ENCODE results near the gene LRFN5.

Gene LRFN5

GRCh38 chr14:41825622-41826021, 218.9 kb downstream of the LRFN5 start:
- TF ChIP-seq ZNF138 (tag by site-specific recombination; IDR thresholded peaks at IDR 0.05; ENCODE audit: borderline replicate concordance): no peak
- TF ChIP-seq, protein P1, sequence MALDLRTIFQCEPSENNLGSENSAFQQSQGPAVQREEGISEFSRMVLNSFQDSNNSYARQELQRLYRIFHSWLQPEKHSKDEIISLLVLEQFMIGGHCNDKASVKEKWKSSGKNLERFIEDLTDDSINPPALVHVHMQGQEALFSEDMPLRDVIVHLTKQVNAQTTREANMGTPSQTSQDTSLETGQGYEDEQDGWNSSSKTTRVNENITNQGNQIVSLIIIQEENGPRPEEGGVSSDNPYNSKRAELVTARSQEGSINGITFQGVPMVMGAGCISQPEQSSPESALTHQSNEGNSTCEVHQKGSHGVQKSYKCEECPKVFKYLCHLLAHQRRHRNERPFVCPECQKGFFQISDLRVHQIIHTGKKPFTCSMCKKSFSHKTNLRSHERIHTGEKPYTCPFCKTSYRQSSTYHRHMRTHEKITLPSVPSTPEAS (tag by site-specific recombination; IDR thresholded peaks at IDR 0.05): no peak
- no peak for TF ChIP-seq OVOL3 (tag by site-specific recombination; IDR thresholded peaks at IDR 0.05)
- TF ChIP-seq, protein P2, sequence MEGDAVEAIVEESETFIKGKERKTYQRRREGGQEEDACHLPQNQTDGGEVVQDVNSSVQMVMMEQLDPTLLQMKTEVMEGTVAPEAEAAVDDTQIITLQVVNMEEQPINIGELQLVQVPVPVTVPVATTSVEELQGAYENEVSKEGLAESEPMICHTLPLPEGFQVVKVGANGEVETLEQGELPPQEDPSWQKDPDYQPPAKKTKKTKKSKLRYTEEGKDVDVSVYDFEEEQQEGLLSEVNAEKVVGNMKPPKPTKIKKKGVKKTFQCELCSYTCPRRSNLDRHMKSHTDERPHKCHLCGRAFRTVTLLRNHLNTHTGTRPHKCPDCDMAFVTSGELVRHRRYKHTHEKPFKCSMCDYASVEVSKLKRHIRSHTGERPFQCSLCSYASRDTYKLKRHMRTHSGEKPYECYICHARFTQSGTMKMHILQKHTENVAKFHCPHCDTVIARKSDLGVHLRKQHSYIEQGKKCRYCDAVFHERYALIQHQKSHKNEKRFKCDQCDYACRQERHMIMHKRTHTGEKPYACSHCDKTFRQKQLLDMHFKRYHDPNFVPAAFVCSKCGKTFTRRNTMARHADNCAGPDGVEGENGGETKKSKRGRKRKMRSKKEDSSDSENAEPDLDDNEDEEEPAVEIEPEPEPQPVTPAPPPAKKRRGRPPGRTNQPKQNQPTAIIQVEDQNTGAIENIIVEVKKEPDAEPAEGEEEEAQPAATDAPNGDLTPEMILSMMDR (tag by site-specific recombination; IDR thresholded peaks at IDR 0.05): no peak
- no peak for TF ChIP-seq ZNF169 (tag by site-specific recombination; IDR thresholded peaks at IDR 0.05)
- TF ChIP-seq ZNF600 (tag by site-specific recombination; IDR thresholded peaks at IDR 0.05): no peak
- TF ChIP-seq, protein P3, sequence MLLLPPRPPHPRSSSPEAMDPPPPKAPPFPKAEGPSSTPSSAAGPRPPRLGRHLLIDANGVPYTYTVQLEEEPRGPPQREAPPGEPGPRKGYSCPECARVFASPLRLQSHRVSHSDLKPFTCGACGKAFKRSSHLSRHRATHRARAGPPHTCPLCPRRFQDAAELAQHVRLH (tag by site-specific recombination; IDR thresholded peaks at IDR 0.05): no peak
- no peak for TF ChIP-seq ZNF157 (tag by site-specific recombination; IDR thresholded peaks at IDR 0.05)
- no peak for TF ChIP-seq ZNF670 (tag by site-specific recombination; IDR thresholded peaks at IDR 0.05; ENCODE audit: low read depth)
- TF ChIP-seq ZBTB26 (tag by site-specific recombination; optimal IDR thresholded peaks at IDR 0.05): no peak
- no peak for TF ChIP-seq ZNF324 (tag by site-specific recombination; IDR thresholded peaks at IDR 0.05)
- TF ChIP-seq ZNF133 (tag by site-specific recombination; IDR thresholded peaks at IDR 0.05): no peak
- TF ChIP-seq ZNF658 (tag by site-specific recombination; IDR thresholded peaks at IDR 0.05): no peak
- TF ChIP-seq, protein P4, sequence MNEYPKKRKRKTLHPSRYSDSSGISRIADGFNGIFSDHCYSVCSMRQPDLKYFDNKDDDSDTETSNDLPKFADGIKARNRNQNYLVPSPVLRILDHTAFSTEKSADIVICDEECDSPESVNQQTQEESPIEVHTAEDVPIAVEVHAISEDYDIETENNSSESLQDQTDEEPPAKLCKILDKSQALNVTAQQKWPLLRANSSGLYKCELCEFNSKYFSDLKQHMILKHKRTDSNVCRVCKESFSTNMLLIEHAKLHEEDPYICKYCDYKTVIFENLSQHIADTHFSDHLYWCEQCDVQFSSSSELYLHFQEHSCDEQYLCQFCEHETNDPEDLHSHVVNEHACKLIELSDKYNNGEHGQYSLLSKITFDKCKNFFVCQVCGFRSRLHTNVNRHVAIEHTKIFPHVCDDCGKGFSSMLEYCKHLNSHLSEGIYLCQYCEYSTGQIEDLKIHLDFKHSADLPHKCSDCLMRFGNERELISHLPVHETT (tag by site-specific recombination; IDR thresholded peaks at IDR 0.05): no peak
- TF ChIP-seq SP2 (tag by site-specific recombination; IDR thresholded peaks at IDR 0.05): no peak
- TF ChIP-seq IKZF3 (tag by site-specific recombination; IDR thresholded peaks at IDR 0.05): no peak
- Histone ChIP-seq H3K9me3 (ENCODE audit: control insufficient read depth, insufficient read depth, low read depth, low read length) (no peaks in the 10 kb centered on the region), H3K36me3 (ENCODE audit: control insufficient read depth in 2 of 2, insufficient read depth in 1 of 2, low read length in 2 of 2) (no peaks in the 10 kb centered on the region), H3K4me3 (ENCODE audit: low read depth, low read length) (no peak overlapping the region), H3K4me1 (ENCODE audit: control insufficient read depth, insufficient read depth, low read length) (no peaks in the 10 kb centered on the region), H3K27ac (ENCODE audit: extremely low read depth, low read depth, low read length) (no peak overlapping the region)
- CTCF ChIA-PET: no interaction called here
- POLR2A ChIA-PET: no interaction called here

GRCh38 chr14:41830714-41831406, 224.2 kb downstream of the LRFN5 start:
- POLR2A ChIA-PET: no interaction called here
- H3K9me3 ChIP-seq (ENCODE audit: control insufficient read depth, insufficient read depth, low read depth, low read length): no peaks in the 10 kb centered on the region
- CTCF ChIA-PET: no interaction called here
- H3K36me3 ChIP-seq (ENCODE audit: control insufficient read depth in 2 of 2, insufficient read depth in 1 of 2, low read length in 2 of 2): no peaks in the 10 kb centered on the region
- H3K4me3 ChIP-seq (ENCODE audit: low read depth, low read length): no peak overlapping the region
- H3K27ac ChIP-seq (ENCODE audit: extremely low read depth, low read depth, low read length): no peak overlapping the region
- no peaks in the 10 kb centered on the region for H3K4me1 ChIP-seq (ENCODE audit: control insufficient read depth, insufficient read depth, low read length)
- TF ChIP-seq IKZF3 (tag by site-specific recombination; IDR thresholded peaks at IDR 0.05) (no peak), ZNF248 (tag by site-specific recombination; IDR thresholded peaks at IDR 0.05) (no peak), ZNF311 (tag by site-specific recombination; IDR thresholded peaks at IDR 0.05; ENCODE audit: borderline replicate concordance) (no peak), ZNF561 (tag by site-specific recombination; IDR thresholded peaks at IDR 0.05; ENCODE audit: borderline replicate concordance) (no peak), ZNF19 (tag by site-specific recombination; IDR thresholded peaks at IDR 0.05; ENCODE audit: low read depth) (no peak), ZNF169 (tag by site-specific recombination; IDR thresholded peaks at IDR 0.05) (no peak), ZNF707 (tag by site-specific recombination; IDR thresholded peaks at IDR 0.05) (no peak), KLF8 (tag by site-specific recombination; IDR thresholded peaks at IDR 0.05) (no peak), ZNF555 (tag by site-specific recombination; conservative IDR thresholded peaks at IDR 0.05) (no peak), YY1 (tag by site-specific recombination; IDR thresholded peaks at IDR 0.05) (no peak), ZNF354C (tag by site-specific recombination; IDR thresholded peaks at IDR 0.05; ENCODE audit: borderline replicate concordance, low read depth) (no peak), HIC1 (tag by site-specific recombination; IDR thresholded peaks at IDR 0.05) (no peak)
- TF ChIP-seq, protein P5, sequence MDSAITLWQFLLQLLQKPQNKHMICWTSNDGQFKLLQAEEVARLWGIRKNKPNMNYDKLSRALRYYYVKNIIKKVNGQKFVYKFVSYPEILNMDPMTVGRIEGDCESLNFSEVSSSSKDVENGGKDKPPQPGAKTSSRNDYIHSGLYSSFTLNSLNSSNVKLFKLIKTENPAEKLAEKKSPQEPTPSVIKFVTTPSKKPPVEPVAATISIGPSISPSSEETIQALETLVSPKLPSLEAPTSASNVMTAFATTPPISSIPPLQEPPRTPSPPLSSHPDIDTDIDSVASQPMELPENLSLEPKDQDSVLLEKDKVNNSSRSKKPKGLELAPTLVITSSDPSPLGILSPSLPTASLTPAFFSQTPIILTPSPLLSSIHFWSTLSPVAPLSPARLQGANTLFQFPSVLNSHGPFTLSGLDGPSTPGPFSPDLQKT (IDR thresholded peaks at IDR 0.05; ENCODE audit: borderline replicate concordance, low read depth, low read length): no peak

Data from HEK293 (cell line).